NB4 (cell line): ENCODE data around the gene RPRD2.

Source experiments
- DNase-seq: peaks from one replicate; pipeline ENCODE4 v3.0.0; 2010; ENCODE audit warnings: low read depth
- H3K4me3 ChIP-seq: one replicate; pipeline ENCODE4 v1.5.1; 2011; ENCODE audit warnings: mild to moderate bottlenecking, low read depth, low read length, moderate library complexity
- CTCF ChIP-seq: IDR thresholded peaks from one replicate; pipeline ENCODE4 v1.5.1; 2012; ENCODE audit warnings: low read depth, low read length
- MAX ChIP-seq: IDR thresholded peaks from 2 replicates; pipeline ENCODE4 v1.6.1; 2011; ENCODE audit warnings: low read depth, low read length
- MYC ChIP-seq: IDR thresholded peaks from 2 replicates; pipeline ENCODE4 v1.6.1; 2011; ENCODE audit warnings: low read depth, low read length
- POLR2A ChIP-seq: IDR thresholded peaks from 2 replicates; pipeline ENCODE4 v1.6.1; 2011; ENCODE audit warnings: mild to moderate bottlenecking; ENCODE audit not compliant: insufficient read length; ENCODE audit errors: extremely low read depth

RPRD2 gene

GRCh38 chr1:150397392-150398032 lies 33.6 kb downstream of the RPRD2 start:
- TF ChIP-seq CTCF = no peak
- TF ChIP-seq MAX = no peak
- no peak for TF ChIP-seq MYC
- TF ChIP-seq POLR2A = no peak
- no peak overlapping the region for H3K4me3 ChIP-seq
- DNase-seq = no peak

- DNase-seq = no peak
- TF ChIP-seq MYC (no peak), POLR2A (no peak)
- no peak overlapping the region for H3K4me3 ChIP-seq
Observed at GRCh38 chr1:150404465-150404864, 40.5 kb downstream of the RPRD2 start.

- no peak overlapping the region for H3K4me3 ChIP-seq
- DNase-seq = no peak
- TF ChIP-seq POLR2A = no peak
- no peak for TF ChIP-seq MYC
- TF ChIP-seq CTCF = no peak
- no peak for TF ChIP-seq MAX
Observed at GRCh38 chr1:150405660-150406059, 41.7 kb downstream of the RPRD2 start.

GRCh38 chr1:150406483-150406882 lies 42.5 kb downstream of the RPRD2 start:
- H3K4me3 ChIP-seq = no peak overlapping the region
- TF ChIP-seq MAX (no peak), POLR2A (no peak), MYC (no peak), CTCF (no peak)
- DNase-seq = no peak

- no peak for DNase-seq
- TF ChIP-seq CTCF = no peak
- TF ChIP-seq POLR2A = no peak
- TF ChIP-seq MYC = no peak
- TF ChIP-seq MAX = no peak
- H3K4me3 ChIP-seq = no peak overlapping the region
Observed at GRCh38 chr1:150407330-150407729, 43.4 kb downstream of the RPRD2 start.

- no peak for TF ChIP-seq MAX
- TF ChIP-seq CTCF = no peak
- no peak for TF ChIP-seq POLR2A
- TF ChIP-seq MYC = no peak
- DNase-seq = no peak
- H3K4me3 ChIP-seq = no peak overlapping the region
Observed at GRCh38 chr1:150408800-150409199, 44.9 kb downstream of the RPRD2 start.
